ENCODE measurements around the gene ANKS3.

- no peak for TF ChIP-seq CTCF (IDR thresholded peaks at IDR 0.05; ENCODE audit: low read depth, low read length)
- TF ChIP-seq POLR2A (IDR thresholded peaks at IDR 0.05; ENCODE audit: extremely low read depth, insufficient read length) = no peak
- TF ChIP-seq MAX (IDR thresholded peaks at IDR 0.05; ENCODE audit: low read depth, low read length) = no peak
These were observed 49.3 kb upstream of the ANKS3 start for GRCh38 chr16:4783251-4783950.

All from NB4 (cell line).